CD4-positive, alpha-beta T cell (primary cell): ENCODE measurements around the gene COL15A1. TPM values are rescaled to one million over a fixed set of nuclear protein-coding genes. Genes with fewer than 3 reads are reported as not detected.

Experiments
- ATAC-seq: fragments of 200-7000 bp; cut with Tn5 transposase; one replicate; pipeline ENCODE4 v1.10.0; 2022; ENCODE audit warnings: mild to moderate bottlenecking; ENCODE audit not compliant: poor library complexity
- CTCF ChIA-PET: fragments of 350-600 bp; sonication (Branson Sonifier 250); formaldehyde crosslinking; loops from one replicate; lab custom pipeline; 2021; ENCODE audit warnings: antibody characterized with exemption, inconsistent platforms; lab: Charles Lee
- POLR2A ChIA-PET: fragments of 350-600 bp; sonication (Branson Sonifier 250); formaldehyde crosslinking; loops from one replicate; lab custom pipeline; 2021; ENCODE audit warnings: antibody characterized with exemption, inconsistent platforms; lab: Charles Lee
- DNase-seq, 14 experiments: peaks; one replicate each; pipeline ENCODE4 v3.0.0-alpha.2; 2013 to 2020; ENCODE audit warnings: mixed read lengths in 2 of 14
- H3K27ac ChIP-seq, 2 donors: one replicate each; pipeline versions ENCODE4 v1.5.1 to v1.7.0; 2013; ENCODE audit warnings: low read length in 2 of 2, low read depth in 1 of 2, mild to moderate bottlenecking in 1 of 2
- H3K27me3 ChIP-seq, 2 experiments: 1 replicate in 1 of 2; 2 replicates in 1 of 2; pipeline versions ENCODE4 v1.6.1 to v1.7.0; 2013; ENCODE audit warnings: low read length in 2 of 2, control low read depth in 1 of 2, mild to moderate bottlenecking in 1 of 2, moderate library complexity in 1 of 2; ENCODE audit not compliant: insufficient read depth in 2 of 2, control insufficient read depth in 1 of 2
- H3K36me3 ChIP-seq: one replicate; pipeline ENCODE4 v1.6.1; 2013; ENCODE audit warnings: low read length, control low read depth; ENCODE audit not compliant: insufficient read depth
- H3K4me1 ChIP-seq: one replicate; pipeline ENCODE4 v1.6.1; 2013; ENCODE audit warnings: low read length, control low read depth; ENCODE audit not compliant: insufficient read depth
- H3K4me3 ChIP-seq: one replicate; pipeline ENCODE4 v1.5.1; 2013; ENCODE audit warnings: mild to moderate bottlenecking, low read length, moderate library complexity
- H3K9me3 ChIP-seq, 2 experiments: 1 replicate in 1 of 2; 2 replicates in 1 of 2; pipeline versions ENCODE4 v1.6.1 to v1.7.0; 2013; ENCODE audit warnings: low read length in 2 of 2, mild to moderate bottlenecking in 2 of 2, control low read depth in 1 of 2, moderate library complexity in 1 of 2; ENCODE audit not compliant: control insufficient read depth in 1 of 2, insufficient read depth in 1 of 2
- H3K27ac Mint-ChIP-seq: one replicate; pipeline ENCODE4 v1.8.0; 2020; ENCODE audit warnings: mixed read lengths
- H3K27me3 Mint-ChIP-seq: one replicate; pipeline ENCODE4 v1.8.0; 2021; ENCODE audit warnings: mixed read lengths
- H3K36me3 Mint-ChIP-seq: one replicate; pipeline ENCODE4 v1.8.0; 2021; ENCODE audit warnings: low read depth, mixed read lengths
- H3K4me1 Mint-ChIP-seq: one replicate; pipeline ENCODE4 v1.8.0; 2021; ENCODE audit warnings: low read depth, mixed read lengths
- H3K4me3 Mint-ChIP-seq: one replicate; pipeline ENCODE4 v1.8.0; 2020; ENCODE audit warnings: mild to moderate bottlenecking, mixed read lengths
- H3K9me3 Mint-ChIP-seq: one replicate; pipeline ENCODE4 v1.8.0; 2020; ENCODE audit warnings: mixed read lengths
- intact Hi-C, 2 experiments: fragments of 100-400 bp; cut with DNase I in 1 of 2; cut with micrococcal nuclease in 1 of 2; formaldehyde crosslinking; loops; one replicate each; pipeline versions ENCODE4 v1.15.1 to v1.9.0; 2023 to 2025; cut with DNase I, micrococcal nuclease
- total RNA-seq, 174 experiments: library from RNA in 2 of 174; stranded (reverse) in 2 of 174; gene quantifications; one replicate each; pipeline ENCODE4 v1.2.3 and lab custom pipeline; 2021 to 2026
- TF ChIP-seq, protein P1 (sequence below): fragments of 200-600 bp; IDR thresholded peaks from one replicate; pipeline ENCODE4 v1.8.0; 2022; ENCODE audit warnings: antibody characterized with exemption, mild to moderate bottlenecking

COL15A1 gene
- total RNA-seq, 2 experiments from 2014 or later, result not detected

DNA sequence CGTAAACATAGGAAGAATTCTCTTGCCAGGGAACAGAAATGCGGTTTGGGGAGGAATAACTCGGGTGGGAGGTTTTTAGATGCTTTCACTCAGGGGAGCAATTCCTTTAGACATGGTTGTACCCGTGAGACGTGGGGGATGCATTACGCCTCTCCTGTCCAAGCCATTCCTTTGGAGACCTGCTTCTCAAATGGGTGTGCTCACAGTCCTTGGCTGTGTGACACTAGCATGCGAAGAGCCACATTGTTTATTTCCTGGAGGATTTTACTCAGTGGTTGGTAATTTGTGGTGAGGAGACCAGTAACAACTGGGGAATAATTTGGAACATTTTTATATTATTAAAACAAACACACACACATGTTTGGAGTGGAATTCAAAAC lies 18.5 kb downstream of the COL15A1 start:
- Histone ChIP-seq H3K4me3 (no peak overlapping the region), H3K36me3 (no peaks in the 10 kb centered on the region), H3K4me1 (no peaks in the 10 kb centered on the region), H3K9me3 (peaks cover 0 to 7% of the 10 kb centered on the region in 2 experiments), H3K27me3 (no peaks in the 10 kb centered on the region), H3K27ac (no peak overlapping the region)
- Mint-ChIP-seq H3K4me1 (no peaks in the 10 kb centered on the region), H3K36me3 (no peaks in the 10 kb centered on the region), H3K4me3 (no peak overlapping the region), H3K9me3 (no peaks in the 10 kb centered on the region), H3K27me3 (peaks cover 4% of the 10 kb centered on the region), H3K27ac (no peak overlapping the region)
- ATAC-seq, result no peak
- intact Hi-C loops, result no loop called here
- TF ChIP-seq, protein P1, sequence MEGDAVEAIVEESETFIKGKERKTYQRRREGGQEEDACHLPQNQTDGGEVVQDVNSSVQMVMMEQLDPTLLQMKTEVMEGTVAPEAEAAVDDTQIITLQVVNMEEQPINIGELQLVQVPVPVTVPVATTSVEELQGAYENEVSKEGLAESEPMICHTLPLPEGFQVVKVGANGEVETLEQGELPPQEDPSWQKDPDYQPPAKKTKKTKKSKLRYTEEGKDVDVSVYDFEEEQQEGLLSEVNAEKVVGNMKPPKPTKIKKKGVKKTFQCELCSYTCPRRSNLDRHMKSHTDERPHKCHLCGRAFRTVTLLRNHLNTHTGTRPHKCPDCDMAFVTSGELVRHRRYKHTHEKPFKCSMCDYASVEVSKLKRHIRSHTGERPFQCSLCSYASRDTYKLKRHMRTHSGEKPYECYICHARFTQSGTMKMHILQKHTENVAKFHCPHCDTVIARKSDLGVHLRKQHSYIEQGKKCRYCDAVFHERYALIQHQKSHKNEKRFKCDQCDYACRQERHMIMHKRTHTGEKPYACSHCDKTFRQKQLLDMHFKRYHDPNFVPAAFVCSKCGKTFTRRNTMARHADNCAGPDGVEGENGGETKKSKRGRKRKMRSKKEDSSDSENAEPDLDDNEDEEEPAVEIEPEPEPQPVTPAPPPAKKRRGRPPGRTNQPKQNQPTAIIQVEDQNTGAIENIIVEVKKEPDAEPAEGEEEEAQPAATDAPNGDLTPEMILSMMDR, result no peak
- ChIA-PET POLR2A (no interaction called here), CTCF (no interaction called here)
- DNase-seq, result no peak

- H3K27ac Mint-ChIP-seq, result no peak overlapping the region
- peaks cover 4% of the 10 kb centered on the region for H3K27me3 Mint-ChIP-seq
- H3K9me3 Mint-ChIP-seq, result no peaks in the 10 kb centered on the region
- no peak overlapping the region for H3K27ac ChIP-seq
- ChIA-PET CTCF (no interaction called here), POLR2A (no interaction called here)
- no peaks in the 10 kb centered on the region for H3K4me1 Mint-ChIP-seq
- no peak for DNase-seq
- H3K9me3 ChIP-seq, result peaks cover 0 to 2% of the 10 kb centered on the region in 2 experiments
- no peak for ATAC-seq
- TF ChIP-seq, protein P1, result no peak
- H3K27me3 ChIP-seq, result no peaks in the 10 kb centered on the region
- no peaks in the 10 kb centered on the region for H3K4me1 ChIP-seq
- H3K4me3 Mint-ChIP-seq, result no peak overlapping the region
- no peaks in the 10 kb centered on the region for H3K36me3 ChIP-seq
- no peaks in the 10 kb centered on the region for H3K36me3 Mint-ChIP-seq
- intact Hi-C loops, result no loop called here
- no peak overlapping the region for H3K4me3 ChIP-seq
Observed at GRCh38 chr9:98962861-98963260, 19.2 kb downstream of the COL15A1 start.

DNA sequence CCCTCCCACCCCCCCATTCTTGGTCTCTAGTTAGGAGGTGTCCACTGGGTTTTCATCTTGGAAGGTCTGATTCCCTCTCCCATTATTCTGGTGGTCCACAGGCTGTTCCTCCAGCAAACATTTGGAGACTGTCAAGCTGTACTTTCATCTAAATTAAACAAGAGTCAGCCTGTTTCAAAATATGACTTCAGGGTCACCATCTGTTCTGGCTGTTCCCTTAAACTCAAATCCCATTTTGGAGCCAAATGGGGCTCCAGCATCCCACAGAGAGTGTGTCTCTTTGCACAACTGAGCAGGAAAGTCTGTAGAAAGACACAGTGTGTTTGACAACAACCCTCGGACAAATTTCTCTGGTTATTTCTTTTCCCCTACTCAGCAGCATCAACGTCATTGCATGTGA lies 20.5 kb downstream of the COL15A1 start:
- H3K27me3 Mint-ChIP-seq, result peaks cover 4% of the 10 kb centered on the region
- POLR2A ChIA-PET, result no interaction called here
- intact Hi-C loops, result no loop called here

More for the DNA sequence above, 20.5 kb downstream of the COL15A1 start:
- Histone ChIP-seq H3K4me3 (no peak overlapping the region), H3K36me3 (no peaks in the 10 kb centered on the region), H3K9me3 (no peaks in the 10 kb centered on the region), H3K4me1 (no peaks in the 10 kb centered on the region), H3K27ac (no peak overlapping the region), H3K27me3 (no peaks in the 10 kb centered on the region)
- TF ChIP-seq, protein P1, result no peak
- ATAC-seq (no peak), DNase-seq (no peak)
- H3K27ac Mint-ChIP-seq, result no peak overlapping the region
- CTCF ChIA-PET, result interaction anchor here (1.2 kb wide), 1 partner anchor 177 kb away, joined by 4 read pairs; no protein-coding TSS in a partner anchor
- H3K36me3 Mint-ChIP-seq, result no peaks in the 10 kb centered on the region
- no peak overlapping the region for H3K4me3 Mint-ChIP-seq
- no peaks in the 10 kb centered on the region for H3K9me3 Mint-ChIP-seq
- no peaks in the 10 kb centered on the region for H3K4me1 Mint-ChIP-seq
